Lung microvascular endothelial cell (primary cell): ENCODE measurements around the gene RNF144B. TPM values are rescaled to one million over a fixed set of nuclear protein-coding genes. Genes with fewer than 3 reads are reported as not detected.
A peak's percentile ranks its signal among the peaks of the same experiment; 100 is the strongest.
"Not testable (repeated sequence)": the region's sequence is repeated elsewhere in the genome, so short reads cannot be mapped to it uniquely, and the experiment has no call there.

Experiments used
- DNase-seq, 2 donors: peaks; one replicate each; pipeline versions ENCODE4 v3.0.0 to v3.0.0-alpha.2; 2010; ENCODE audit warnings: low read depth in 2 of 2
- total RNA-seq: library from RNA; depleted of rRNA; stranded (reverse); fragments of >200 nt; gene quantifications from 2 replicates; pipeline ENCODE4 v1.2.1, GENCODE V29; 2014

RNF144B gene
- total RNA-seq, 1 donor from 2014 or later: 10.3 TPM

DNA sequence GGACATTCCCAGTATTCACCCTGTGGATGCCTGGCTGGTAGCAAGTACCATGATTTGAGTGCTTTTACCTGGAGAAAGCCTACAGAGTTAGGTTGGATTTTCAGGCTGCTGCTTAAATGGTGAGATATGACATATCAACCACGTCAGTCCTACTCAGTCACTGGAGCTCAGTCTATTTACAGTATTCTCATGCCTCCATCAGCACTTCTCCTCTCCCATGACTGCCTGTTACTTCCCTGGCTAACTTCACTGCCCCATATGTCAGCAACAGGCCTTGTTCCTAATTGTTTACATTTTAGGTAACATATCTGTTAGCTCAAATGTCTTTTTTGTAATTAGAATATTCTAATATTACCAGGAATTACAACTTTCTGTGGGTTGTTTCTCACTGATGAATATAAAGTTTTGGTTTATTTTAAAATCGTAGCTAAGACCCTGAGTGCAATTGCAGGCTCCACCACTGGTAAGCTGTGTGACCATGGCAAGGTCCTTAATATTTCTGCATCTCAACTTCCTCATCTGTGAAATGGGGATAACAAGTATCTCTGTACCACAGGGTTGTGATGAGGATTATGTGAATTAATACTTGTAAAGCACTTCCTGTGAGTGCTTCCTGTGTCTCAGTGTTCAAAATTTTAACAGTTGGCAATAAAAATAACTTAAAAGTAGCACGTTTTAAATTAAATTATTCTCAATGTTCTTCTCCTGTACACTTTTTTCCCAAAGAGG, 54.3 kb downstream of the RNF144B start:
- DNase-seq: no peak

DNA sequence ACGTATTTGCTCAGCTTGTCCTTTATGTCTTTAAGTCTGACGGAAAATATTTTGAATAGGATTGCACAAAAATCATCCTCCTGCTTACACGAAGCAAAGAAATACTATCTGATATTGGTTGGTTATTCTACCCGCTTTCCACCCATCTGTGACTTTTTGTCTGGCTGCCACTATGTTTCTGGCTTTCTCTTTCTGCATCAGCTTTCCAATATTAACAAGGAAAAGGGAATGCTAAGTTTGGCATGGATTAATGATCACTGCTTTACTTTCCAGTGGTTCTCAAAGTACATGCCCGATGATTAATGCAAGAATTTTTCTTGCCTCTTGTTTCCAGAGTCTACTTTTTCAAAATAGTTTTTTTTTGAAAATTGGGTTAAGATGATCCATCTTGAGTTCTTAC, 57.0 kb downstream of the RNF144B start:
- no peak for DNase-seq

DNA sequence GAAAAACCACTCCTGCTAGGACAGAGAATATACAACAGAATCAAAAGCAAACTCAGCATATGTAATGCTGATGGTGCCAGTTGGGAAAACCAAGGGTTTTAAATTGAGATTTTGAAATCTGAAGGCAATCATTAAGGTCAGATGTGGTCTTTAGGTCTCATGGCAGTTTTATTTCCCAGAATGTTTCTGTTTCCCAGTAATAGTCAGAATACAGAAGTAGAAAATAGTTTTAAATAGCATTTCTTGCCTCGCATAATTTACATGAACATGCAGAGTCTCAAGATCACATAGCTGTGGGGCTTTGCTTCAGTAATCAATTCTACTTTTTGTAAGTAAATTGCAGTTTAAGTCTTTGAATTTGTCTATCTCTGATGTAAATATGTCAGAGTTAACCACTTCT, 58.1 kb downstream of the RNF144B start:
- no peak for DNase-seq

DNA sequence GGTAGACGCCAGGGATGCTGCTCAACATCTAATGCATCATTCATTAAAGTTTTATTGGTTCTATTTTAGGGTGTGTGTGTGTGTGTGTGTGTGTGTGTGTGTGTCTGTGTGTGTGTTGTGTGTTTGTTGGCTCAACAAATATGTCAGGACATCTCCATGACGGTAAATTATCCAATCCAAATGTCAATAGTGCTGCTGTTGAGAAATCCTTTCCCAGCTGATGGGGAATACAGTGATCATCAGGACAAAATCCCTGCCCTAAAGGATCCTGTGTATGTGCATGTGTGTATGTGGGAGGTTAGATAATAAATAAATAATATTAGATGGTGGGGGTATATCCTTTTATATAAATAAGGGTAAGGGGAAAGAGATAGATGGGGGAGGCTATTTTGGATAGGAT, 59.6 kb downstream of the RNF144B start:
- no peak for DNase-seq

DNA sequence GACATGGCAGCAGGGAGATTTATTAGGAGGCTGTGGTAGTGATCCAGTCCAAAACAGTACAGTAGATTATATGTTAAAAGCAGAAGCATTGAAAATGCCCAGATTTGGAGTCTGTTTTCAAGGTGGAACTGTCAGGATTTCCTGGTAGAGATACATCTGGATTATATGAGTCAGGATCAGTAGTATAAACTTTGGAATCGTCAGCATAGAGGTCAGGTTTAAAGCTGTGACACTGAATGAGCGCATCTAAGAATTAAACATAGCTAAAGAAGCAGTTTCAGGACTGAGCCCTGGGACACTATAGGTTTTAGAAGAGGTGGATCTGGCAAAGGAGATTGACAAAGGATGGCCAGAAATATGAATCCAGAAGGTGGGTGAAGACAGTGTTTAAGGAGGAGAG, 60.4 kb downstream of the RNF144B start:
- DNase-seq: peak; percentile 3 to 52

DNA sequence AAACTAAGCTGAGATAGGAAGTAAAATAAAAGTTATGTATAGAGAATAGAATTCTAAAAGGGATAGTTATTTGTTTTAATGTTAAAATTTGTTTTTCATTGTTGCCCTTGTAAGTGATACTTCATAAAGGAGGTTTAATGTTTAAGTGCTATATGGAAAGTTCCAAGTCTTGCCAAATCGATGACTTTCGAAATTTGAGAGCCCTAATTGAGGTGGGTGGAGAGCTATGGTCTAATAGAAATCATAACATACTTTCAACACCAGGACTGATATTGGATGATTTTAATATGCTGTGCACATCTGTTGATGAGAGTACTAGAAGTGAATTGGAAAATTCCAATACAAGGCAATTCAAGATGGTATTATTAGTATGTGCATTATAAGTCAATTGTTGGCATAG, 64.6 kb downstream of the RNF144B start:
- DNase-seq: no peak

DNA sequence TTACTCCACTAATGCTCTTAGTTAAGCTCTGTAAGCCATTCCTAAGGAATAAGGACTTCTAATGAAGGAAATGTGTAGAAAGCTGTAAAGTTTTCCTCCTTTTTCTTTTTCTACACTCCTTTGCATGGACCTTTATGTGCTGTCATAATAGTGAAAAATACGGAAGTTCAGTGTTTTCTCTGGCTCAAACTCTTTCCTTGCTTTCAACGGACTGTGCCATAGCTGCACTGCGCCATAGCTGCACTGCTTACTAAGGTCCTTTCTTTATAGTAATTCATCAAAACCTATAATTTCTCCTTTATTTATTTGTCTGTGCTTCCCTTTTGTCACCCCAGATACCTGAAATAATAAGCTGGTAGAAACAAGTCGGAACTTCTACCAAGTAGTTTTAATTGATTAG, 67.3 kb downstream of the RNF144B start:
- DNase-seq: peak in 1 of 2 donors; percentile 75

DNA sequence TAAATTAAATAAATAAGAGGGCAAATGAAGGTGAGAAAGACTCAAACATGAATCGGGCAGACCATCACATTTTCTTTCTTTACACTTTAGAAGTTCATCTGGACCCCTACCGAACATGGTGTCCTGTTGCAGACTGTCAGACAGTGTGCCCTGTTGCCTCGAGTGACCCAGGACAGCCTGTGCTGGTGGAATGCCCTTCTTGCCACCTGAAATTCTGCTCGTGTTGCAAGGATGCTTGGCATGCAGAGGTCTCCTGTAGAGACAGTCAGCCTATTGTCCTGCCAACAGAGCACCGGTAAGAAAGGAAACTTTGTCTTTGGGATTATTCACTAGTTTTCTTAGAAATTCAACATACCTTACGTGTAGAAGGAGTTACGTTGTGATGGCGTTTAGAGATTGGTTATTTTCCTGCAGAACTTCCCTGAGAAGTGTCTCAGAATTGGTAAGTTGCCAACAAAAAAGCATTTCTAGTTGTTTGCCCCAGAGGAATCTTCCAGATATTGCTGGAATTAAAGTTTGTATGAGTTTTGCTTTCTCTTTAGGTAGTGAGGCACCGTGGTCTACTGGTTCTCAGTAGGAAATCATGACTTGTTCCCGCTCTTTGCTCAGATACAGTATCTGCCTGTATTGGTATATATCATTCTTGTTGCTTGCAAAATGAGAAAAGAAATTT, 70.1 kb downstream of the RNF144B start:
- peak in 1 of 2 donors; percentile 26 for DNase-seq

DNA sequence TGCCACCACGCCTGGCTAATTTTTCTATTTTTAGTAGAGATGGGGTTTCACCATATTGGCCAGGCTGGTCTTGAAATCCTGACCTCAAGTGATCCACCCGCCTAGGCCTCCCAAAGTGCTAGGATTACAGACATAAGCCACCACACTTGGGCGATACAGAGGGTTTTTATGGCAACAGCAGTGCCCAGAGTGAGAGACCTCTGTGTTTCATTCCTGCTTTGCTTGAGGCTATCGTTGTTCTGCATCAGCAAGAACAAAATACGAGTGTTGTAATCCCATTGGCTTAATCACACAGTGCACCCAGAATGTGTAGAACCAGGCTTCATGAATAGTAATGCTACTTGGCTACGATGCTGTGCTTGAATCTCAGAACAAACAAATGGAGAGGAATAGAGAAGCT, 70.9 kb downstream of the RNF144B start:
- DNase-seq: not testable (repeated sequence)

DNA sequence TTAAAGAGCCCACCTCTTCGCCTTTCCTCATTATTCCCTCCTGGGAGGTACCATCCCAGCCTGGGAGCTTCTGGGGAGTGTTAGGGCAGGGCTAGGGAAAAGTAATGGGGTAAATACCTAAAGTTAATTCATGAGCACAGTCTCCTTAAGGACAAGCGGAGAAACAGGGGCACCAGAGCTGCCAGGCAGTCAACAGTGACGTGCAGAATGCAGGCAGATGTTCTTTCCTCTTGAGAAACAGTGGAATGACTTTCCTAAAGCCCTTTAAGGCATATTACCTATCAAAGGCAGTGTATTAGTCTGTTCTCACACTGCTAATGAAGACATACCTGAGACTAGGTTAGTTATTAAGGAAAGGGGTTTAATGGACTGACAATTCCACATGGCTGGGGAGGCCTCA, 76.3 kb downstream of the RNF144B start:
- DNase-seq: no peak

DNA sequence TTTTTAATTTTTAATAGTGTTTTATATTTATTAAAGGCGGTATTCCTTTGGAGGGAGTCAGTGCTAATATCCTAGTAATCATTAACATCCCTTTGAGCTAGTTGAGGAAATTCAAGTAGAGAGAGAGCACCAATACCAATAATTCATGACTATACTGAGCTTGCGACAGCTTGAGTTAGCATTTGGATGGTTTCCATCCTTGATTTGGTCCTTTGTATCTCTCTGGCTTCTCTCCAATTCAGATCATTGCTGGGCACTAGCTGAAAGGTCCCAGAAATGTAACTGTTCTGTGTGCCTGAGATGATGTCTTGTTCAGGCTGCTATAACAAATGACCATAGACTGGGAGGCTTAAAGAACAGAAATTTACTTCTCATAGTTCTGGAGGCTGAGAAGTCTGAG, 77.0 kb downstream of the RNF144B start:
- DNase-seq: no peak

DNA sequence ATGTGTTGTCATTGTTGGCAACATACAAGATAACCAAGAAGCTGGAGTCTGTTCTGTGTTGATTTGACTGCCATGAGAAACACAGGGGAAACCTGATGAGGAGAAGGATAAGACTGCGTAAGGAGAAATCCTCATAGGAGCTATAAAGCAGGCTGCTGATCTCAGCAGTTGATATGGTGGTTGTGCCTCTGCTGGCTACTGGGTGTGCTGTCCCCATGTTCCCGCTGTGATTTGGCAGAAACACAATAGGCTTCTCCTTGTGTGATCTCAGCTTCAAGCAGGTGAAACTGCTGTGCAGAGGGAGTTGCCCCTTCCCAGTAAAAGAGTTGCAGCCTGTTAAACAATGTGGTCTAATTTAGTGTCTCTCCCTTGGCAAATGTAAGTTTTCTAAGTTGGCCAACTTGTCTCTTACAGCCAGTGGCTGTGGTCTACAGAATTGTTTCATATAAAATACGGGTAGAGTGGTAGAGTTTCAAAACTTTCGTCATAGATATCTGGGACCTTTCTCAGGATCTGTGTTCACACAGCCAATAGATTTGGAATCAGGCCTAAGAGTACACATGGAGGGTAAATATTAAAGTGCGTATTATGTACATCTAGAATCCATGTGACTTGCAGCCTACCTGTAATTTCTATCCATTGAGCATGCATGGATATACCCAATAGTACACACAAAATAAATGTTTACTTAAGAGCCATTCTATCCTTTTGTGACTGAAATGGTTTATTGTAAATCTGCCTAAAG, 78.4 kb downstream of the RNF144B start:
- no peak for DNase-seq

DNA sequence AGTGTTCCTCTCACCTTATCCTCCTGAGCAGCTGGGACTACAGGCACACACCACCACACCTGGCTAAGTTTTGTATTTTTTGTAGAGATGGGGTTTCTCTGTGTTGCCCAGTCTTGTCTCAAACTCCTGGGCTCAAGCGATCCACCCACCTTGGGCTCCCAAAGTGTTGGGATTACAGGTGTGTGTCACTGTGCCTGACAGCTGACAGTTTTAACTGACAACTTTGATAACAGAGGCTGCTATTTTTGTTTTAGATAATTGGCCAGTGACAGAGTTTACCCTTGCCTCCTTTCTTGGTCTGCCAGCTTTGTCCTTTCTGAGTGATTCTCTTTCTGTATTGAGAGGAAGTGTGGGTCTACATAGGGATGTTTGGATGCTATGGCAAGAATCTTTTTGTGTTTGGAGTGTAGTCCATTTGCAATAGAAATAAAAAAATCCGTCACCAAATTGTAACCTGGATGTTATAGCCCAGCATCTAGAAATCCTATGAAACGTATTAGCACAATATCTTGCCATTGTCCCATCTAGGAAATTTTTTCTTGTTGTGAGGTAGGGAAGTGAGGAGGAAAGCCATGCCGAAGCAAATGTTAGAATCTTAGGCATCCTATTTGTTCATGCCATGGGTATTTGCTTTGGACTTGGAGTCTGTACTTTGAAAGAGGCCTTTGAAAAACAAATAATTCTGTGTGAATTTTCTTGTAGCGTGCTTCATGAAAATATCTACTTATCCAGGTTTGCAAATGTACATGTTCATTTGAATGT, 80.8 kb downstream of the RNF144B start:
- DNase-seq: no peak

DNA sequence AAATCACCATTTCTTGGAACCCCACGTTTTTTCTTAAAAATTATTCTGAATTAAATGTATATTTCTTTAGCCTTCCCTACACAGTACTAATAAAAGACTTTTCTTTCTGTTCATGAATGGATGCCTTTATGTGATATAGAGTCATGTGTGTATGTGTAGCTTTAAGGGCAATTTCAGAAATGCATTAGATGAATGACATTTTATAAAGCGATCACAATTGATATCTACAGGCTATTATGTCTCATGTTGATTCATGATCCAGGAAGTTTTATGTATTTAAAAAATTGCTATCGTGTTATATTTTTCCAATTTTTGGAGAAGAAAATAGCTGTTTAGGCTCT, 81.3 kb downstream of the RNF144B start:
- no peak for DNase-seq

DNA sequence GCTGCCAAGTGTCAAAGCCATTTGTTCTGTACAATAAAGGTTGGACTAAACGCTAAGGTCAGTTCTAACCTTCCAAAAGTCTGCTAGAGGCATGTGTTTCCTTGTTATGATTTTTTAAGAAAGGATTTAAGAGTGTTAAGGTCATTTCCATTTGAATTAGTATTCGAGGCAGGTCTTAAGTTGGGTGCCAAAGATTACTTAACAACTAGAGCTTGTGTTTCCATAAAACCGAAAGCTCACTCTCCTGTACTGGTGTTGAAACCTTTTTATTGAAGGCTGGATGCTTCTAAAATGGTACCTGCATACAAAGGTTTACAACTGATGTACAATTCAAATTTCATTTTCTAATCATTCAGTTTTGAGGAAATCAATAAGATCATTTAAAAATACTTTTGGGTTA, 82.4 kb downstream of the RNF144B start:
- no peak for DNase-seq

DNA sequence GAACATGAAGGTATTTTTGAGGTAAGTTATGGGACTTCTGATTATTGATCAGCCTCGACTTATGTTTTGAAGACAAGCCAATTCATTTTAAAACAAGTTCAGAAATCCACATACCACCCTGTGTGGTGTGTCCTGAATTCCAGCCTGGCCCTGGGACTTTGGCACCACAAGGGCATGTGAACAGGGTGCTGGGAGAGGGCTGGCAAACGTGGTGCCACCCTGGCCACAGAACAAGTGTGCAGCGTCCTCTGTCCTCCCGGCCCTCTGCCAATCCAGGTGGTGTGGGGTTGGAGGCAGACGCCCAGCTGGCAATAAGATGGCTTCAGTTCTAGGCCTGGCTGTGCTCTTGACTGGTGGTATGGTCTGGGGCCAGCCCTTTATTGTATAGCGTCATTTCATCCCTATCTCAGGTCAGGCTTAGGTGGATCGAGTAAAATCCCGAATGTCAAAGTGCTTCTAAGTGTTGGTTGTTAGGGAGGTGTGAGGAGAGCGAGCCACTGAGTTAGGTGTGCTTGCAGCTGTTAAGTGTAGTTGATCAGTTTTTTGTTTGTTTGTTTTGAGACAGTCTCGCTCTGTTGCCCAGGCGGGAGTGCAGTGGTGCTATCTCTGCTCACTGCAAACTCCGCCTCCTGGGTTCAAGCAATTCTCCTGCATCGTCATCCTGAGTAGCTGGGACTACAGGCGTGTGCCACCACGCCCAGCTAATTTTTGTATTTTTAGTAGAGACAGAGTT, 84.2 kb downstream of the RNF144B start:
- DNase-seq: no peak

DNA sequence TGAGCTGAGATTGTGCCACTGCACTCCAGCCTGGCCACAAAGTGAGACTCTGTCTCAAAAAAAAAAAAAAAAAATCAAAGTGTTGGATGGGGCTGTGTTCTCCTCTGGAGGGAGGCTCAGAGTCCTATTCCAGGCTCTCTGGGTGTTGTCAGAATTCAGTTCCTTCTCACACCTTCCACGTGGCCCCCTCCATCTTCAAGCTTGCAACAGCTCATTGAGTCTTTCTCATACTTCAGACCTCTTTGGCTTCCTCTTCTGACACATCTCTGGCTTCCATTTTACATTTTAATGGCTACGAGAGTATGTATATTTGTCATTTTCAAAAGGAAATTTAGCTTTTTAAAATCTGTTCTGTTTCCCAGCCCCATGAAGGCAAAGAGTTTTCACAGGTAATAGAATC, 85.8 kb downstream of the RNF144B start:
- no peak for DNase-seq

DNA sequence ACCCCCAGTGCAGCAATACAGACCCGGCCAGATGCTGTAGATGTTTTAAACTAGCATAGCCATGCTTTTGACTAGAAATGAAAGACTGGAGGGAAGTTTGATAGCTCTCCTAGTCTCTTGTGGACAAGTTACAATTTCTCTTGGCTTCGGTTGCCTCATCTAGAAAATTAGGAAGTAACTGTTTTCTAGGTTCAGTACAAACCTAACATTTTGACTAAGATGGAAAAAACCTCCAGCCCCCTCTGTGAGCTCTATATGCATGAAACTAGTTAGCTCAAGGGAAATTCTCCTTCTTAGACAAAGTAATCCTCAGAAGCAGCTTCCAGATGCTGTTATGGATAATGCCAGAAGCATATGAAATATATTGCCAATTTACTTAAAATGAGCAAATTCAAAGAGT, 86.6 kb downstream of the RNF144B start:
- DNase-seq: no peak

DNA sequence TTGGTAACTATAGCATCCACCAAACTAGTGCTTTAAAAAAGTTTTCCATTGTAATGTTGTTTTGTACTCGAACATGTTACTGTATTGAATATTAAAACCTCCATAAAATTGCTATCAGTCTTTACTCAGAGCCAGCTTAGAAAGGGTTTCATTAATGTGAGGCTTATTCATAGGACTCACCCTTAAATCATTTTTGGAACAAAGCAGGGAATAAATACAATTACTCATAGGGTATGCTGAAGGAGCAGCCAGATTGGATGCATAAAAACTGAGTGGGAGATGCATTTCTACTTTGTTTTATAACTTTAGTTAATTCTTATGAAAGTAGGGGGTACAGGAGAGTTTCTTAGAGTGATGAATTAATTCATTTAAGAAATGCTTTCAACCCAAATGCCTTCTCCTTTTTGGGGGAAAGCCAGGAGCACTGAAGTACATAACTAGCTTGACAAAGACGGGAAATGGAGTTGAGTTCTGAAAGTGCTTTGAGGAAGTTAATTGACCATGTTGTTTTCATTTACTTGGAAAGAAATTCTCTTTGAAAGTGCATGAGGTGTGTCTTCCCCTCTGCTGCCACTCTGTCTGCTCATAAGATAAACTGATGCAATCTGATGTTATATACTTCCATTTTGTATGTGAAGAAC, 90.3 kb downstream of the RNF144B start:
- DNase-seq: peak; percentile 10 to 71

DNA sequence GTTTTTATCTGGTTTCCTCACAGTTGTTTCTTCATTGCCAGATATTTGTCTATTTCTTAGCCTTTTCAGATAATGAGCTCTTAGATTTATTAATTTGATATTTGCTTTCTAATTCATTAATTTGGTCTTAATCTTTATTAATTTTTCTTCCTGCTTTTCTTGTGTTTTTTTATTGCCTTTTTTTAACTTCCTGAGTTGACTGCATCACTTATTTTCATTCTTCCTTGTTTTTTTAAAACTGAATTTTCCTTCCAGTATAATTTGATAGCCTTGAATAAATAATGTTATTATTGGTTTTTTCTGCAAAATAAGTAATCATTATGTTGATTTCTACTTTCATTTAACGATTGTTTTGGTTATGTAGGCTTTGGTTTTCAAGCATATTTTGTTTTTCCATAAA, 91.5 kb downstream of the RNF144B start:
- DNase-seq: no peak

DNA sequence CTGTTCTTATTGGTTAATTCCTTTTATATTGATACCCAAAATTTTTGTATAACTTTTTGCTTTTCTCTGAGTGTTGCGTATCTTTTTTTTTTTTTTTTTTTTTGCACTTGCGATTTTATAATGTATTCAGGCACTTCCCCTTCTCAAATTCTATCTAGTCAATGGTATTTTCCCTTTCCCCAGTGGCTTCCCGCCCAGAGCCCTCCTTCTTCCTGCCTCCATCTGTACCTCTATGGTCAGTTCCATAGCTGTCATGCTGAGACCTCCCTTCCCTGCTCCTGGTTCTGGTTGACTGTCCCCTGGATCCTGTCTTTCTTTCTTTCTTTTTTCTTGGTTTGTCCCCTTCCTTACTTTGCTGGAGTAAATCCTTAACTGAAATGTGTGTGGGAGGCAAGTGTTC, 94.7 kb downstream of the RNF144B start:
- no peak for DNase-seq
